ENCODE data around the gene PXYLP1.

The PXYLP1 gene

DNA sequence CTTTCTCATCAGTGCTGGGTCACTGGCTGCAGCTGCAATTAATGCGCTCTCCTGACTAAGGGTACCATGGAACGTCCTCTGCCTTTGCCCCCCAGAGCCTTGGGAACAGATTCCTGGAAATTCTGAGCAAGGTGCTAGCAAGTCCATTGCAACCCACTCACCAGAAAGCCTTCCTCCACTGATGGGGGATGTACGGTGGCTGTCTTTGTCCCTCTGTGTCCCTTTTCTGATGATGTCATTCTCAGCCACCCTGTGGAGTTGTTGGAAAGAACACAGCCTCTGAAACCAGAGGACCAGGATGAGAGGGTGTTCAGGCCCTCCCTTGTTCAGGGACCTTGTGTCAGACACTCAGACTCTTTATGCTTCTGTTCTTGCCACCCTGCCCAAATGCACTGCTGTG is 98.6 kb downstream of the PXYLP1 start:
- no peak for DNase-seq

DNA sequence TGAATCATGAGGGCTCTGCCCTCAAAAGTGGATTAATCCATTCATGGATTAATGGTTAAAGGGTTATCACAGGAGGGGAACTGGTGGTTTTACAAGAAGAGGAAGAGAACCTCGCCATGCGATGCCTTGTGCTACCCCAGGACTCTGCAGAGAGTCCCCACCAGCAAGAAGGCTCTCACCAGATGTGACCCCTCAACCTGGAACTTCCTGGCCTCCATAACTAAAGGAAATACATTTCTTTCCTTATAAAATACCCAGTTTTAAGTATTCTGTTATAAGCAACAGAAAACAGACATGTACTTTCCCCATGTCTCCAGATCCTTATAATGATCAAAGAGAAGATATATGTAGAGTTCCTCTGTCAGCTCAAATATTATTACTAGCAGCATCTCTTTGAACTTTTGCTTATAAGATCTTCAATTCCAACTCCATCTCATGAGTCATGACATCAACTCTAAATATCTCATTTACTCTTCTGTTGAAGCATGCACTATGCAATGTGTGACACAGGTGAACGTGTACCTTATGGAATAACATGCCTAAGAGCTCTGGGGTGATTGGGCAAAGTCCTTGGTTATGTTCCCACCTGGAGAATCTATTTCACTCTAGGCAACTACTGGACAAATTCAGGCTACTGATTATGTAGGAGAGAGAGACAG is 99.2 kb downstream of the PXYLP1 start:
- DNase-seq: no peak

DNA sequence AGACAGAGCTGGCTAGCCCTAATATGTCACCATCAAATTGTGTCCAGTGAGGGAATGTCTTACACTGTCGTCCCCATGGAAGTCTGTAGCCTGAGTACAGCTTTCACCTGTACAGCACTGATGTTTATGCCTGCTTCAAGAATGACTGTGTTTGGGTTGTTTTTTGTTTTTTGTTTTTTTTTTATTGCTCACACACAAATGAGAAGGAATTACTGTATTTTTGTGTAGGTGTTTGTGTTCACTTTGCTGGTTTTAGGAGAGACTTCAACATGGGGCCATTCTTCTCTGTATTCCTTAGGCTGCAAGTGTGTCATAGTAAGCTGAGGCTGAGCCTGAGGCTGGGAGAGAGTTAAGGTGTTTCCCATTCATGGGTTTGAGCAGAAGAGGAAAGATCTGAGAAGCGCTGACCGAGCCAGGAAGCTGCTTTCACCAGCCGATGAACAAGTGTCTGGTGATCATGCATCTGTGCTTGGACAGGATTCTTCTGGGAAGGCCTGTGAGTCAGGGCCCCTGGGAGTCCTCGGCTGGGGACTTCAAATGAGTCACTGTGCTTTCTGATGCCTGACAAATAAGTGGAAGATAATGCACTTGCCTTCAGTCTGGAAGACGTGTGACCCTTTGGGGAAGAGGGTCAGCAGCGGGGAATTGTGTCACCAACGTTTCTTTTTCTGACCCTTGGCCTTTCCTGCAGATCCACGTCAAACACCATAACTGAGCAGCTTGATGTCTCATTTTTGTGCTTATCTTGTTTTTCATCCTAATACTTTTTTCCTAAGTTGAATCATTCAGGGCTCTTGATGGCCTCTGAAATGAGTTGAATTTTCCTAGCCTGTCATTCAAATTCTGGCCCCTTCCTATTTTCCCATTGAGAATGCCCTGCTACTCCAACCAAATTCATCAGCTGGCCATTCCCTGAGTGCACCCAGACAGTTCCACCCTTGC is 100.0 kb downstream of the PXYLP1 start:
- DNase-seq: no peak

DNA sequence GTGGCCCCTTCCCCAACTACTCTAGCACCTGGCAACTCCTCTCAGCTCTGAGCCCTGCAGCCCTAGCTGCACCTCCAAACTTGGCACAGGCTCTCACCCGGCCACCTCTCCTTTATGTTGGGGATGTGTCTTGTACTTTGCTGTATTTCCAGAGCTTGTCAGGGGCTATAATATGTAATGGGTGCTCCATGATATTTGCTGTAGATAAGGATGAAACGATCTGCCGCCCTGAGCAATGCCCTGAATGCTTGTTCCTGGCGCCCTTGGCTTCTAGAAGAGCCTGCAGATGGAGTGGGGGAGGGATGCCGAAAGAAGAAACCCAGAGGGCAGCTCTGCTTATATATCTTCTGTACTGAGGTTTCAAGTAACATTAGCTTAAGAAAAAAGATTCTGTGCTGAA is 100.8 kb downstream of the PXYLP1 start:
- DNase-seq: no peak

- no peak for DNase-seq
These were observed 102.4 kb downstream of the PXYLP1 start for GRCh38 chr3:141333836-141334626.

- no peak for DNase-seq
These were observed 103.1 kb downstream of the PXYLP1 start for GRCh38 chr3:141334627-141335250.

DNA sequence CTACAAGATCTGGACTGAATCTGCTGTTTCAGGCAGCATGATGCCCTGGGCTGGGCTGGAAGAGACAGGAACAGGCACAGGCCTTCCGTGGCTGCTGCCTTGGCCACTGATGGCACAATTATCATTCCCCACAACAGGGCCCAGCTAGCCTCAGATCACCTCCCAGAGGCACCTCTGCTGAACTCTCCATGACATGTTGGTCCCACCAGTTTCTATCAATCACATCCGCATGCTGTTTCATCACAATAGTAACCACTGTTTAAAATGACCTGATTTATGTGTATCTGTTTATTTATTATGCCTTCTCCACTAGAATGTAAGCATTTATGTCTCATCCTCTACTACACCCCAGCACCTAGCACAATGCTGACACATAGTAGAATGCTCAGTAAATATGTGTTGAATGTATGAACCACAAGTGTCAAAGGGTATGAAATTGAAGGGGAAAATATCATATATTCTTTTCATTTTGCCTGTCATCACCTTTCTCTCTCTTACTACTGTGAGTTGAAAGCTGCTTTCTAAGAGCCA is 104.0 kb downstream of the PXYLP1 start:
- DNase-seq: no peak

DNA sequence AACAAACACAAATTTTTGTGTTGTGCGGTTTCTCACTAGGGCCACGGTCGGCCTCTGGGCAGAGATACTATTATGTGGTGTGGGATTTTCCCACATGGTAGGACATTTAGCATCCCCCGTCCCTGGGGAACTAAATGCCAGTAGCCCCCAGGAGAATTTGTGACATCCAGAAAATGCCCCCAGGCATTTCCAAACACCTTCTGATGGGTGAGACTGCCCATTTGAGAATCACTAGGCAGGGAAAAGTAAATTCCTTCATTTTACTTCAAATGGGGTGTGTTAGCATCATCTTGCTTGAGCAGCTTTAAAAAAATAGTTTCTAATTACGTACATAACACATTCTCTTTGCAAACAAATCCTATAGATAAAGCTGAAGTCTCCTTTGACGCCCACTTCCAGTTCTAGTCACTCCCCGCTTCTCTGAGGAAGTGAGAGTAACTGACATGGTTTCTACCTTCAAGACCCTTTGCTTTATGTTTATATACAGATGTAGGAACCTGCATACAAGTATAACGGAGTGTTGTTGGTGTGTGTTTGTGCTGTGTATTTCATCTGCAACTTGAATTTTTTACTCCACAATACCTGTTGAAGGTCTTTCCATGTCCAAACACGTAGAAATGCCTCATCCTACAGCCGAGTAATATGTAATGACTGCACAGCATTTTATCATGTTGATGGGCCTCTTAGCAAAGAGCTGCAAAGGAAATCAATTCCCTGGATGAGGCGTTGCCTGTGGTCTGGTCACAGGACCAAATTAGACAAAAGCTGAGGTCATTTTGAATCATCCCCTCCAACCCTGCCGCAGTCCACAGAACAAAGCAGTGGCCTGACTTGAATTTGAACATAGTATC is 105.3 kb downstream of the PXYLP1 start:
- no peak for DNase-seq

DNA sequence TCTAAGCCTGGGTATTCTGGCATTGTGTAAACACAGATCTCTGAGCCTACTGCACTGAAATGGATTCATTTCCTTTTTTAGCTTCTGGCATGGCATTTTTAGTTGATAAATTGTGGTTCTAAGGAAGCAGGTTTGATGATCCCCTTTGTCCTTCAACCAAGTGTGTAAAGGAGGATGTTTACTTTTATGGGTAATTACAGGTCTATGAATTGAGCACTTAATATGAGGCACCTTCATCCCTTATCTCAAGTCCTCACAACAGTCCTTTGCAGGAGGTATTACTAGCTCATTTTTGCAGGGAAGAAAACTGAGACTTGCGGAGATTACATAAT is 105.9 kb downstream of the PXYLP1 start:
- DNase-seq: no peak

DNA sequence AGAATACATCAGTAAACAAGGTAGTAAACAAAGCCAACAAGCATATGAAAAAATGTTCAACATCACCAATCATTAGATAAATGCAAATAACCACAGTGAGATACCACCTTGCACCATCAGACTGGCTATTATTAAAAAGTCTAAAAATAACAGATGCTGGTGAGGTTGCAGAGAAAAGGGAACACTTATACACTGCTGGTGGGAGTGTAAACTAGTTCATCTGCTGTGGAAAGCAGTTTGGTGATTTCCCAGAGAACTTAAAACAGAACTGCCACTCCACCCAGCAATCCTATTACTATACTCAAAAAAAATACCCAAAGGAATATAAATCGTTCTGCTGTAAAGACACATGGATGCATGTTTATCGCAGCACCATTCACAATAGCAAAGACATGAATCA is 106.4 kb downstream of the PXYLP1 start:
- DNase-seq: no peak

DNA sequence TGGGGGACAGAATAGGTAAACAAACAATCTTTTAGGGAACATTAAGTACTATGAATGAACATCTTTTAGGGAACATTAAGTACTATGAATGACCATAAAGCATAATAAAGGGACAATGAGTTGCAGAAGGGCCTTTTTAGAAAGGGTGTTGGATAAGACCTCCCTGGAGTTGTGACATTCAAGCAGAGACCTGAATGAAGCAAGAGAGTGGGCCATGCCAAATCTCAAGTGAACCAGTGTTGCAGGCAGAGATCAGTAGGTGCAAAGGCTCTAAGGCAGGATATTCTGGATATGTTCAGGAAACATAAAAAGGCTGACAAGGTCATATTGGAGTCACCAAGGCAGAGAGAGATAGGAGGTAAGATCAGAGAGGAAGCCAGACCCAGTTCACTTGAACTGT is 107.3 kb downstream of the PXYLP1 start:
- no peak for DNase-seq

DNA sequence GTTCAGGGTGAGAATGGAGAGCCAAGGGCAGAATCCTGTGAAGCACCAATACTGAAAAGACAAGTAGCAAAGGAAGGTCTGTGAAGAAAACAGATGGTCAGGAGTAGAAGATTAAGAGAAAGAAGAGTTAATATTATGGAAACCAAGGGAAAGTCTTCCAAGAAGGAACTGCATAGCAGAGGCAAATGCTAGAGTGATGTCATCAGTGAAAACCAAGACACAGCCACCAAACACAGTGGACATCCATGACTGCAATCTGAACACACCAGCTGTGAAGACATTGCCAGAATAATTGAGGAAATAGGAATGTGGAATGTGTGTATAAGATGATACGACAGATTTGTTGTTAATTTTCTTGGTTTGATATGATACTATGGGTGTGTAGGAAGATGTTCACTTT is 109.9 kb downstream of the PXYLP1 start:
- DNase-seq: no peak

DNA sequence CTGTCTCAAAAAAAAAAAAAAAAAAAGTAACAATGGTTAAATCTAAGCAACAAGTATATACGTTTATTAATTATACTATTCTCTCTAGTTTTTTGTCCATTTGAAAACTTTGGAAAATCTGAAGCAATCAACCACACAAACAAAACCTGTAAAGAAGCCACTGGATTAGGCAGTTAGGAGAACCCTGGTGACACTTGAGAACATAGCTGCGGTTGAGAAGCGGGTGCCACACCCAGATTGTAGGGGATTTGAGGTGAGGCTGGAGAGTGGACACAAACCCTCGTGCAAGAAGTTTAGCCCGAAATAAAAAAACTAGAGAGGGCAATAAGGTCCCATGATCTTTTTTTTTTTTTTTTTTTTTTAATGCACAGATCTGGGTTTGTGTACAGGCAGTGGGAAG is 110.8 kb downstream of the PXYLP1 start:
- no peak for DNase-seq

- DNase-seq: no peak
These were observed 111.5 kb downstream of the PXYLP1 start for GRCh38 chr3:141343077-141343476.

GRCh38 chr3:141343865-141344271 is 112.2 kb downstream of the PXYLP1 start:
- DNase-seq: no peak

All from stimulated activated CD4-positive, alpha-beta T cell treated with anti-CD3 and anti-CD28 coated beads, Interleukin-4, amount 100 ng/mL, for 24 hours (primary cell).